ENCODE results near the gene CYP19A1.

The CYP19A1 gene

GRCh38 chr15:51312166-51313073 is 26.0 kb downstream of the CYP19A1 start:
- WGBS, result 92% methylated on average over 8 of the region's 8 CpGs
- Histone ChIP-seq H3K36me3 (ENCODE audit: insufficient read depth, low read length) (no peaks in the 10 kb centered on the region), H3K4me1 (ENCODE audit: insufficient read depth, low read length) (peaks cover 4% of the 10 kb centered on the region; the same call in 1 of the 2 replicates), H3K27me3 (ENCODE audit: insufficient read depth, low read length) (no peaks in the 10 kb centered on the region), H3K9me3 (ENCODE audit: insufficient read depth, low read depth, low read length) (no peaks in the 10 kb centered on the region), H3K27ac (ENCODE audit: low read depth, low read length) (no peak overlapping the region), H3K4me3 (ENCODE audit: low read length) (no peak overlapping the region), H3K9ac (ENCODE audit: low read depth, low read length) (no peak overlapping the region)

- H3K4me3 ChIP-seq (ENCODE audit: low read length), result no peak overlapping the region
- no peaks in the 10 kb centered on the region for H3K36me3 ChIP-seq (ENCODE audit: insufficient read depth, low read length)
- H3K4me1 ChIP-seq (ENCODE audit: insufficient read depth, low read length), result peaks cover 4% of the 10 kb centered on the region; the same call in 1 of the 2 replicates
- H3K27me3 ChIP-seq (ENCODE audit: insufficient read depth, low read length), result no peaks in the 10 kb centered on the region
- no peaks in the 10 kb centered on the region for H3K9me3 ChIP-seq (ENCODE audit: insufficient read depth, low read depth, low read length)
- WGBS, result 85% methylated on average over 2 of the region's 2 CpGs
- no peak overlapping the region for H3K9ac ChIP-seq (ENCODE audit: low read depth, low read length)
- H3K27ac ChIP-seq (ENCODE audit: low read depth, low read length), result no peak overlapping the region
These were observed 26.9 kb downstream of the CYP19A1 start for GRCh38 chr15:51311510-51311909.

- H3K27me3 ChIP-seq (ENCODE audit: insufficient read depth, low read length), result no peaks in the 10 kb centered on the region
- no peak overlapping the region for H3K27ac ChIP-seq (ENCODE audit: low read depth, low read length)
- H3K9me3 ChIP-seq (ENCODE audit: insufficient read depth, low read depth, low read length), result no peaks in the 10 kb centered on the region
- no peak overlapping the region for H3K4me3 ChIP-seq (ENCODE audit: low read length)
- peaks cover 4% of the 10 kb centered on the region; the same call in 1 of the 2 replicates for H3K4me1 ChIP-seq (ENCODE audit: insufficient read depth, low read length)
- no peaks in the 10 kb centered on the region for H3K36me3 ChIP-seq (ENCODE audit: insufficient read depth, low read length)
- no peak overlapping the region for H3K9ac ChIP-seq (ENCODE audit: low read depth, low read length)
- 93% methylated on average over 2 of the region's 2 CpGs for WGBS
These were observed 28.3 kb downstream of the CYP19A1 start for GRCh38 chr15:51310064-51310463.

GRCh38 chr15:51307811-51308210 is 30.6 kb downstream of the CYP19A1 start:
- no peaks in the 10 kb centered on the region for H3K27me3 ChIP-seq (ENCODE audit: insufficient read depth, low read length)
- H3K9ac ChIP-seq (ENCODE audit: low read depth, low read length), result no peak overlapping the region
- WGBS, result 97% methylated on average over 3 of the region's 3 CpGs
- H3K4me1 ChIP-seq (ENCODE audit: insufficient read depth, low read length), result peaks cover 4% of the 10 kb centered on the region; the same call in 1 of the 2 replicates
- no peak overlapping the region for H3K4me3 ChIP-seq (ENCODE audit: low read length)
- no peaks in the 10 kb centered on the region for H3K36me3 ChIP-seq (ENCODE audit: insufficient read depth, low read length)
- no peaks in the 10 kb centered on the region for H3K9me3 ChIP-seq (ENCODE audit: insufficient read depth, low read depth, low read length)
- H3K27ac ChIP-seq (ENCODE audit: low read depth, low read length), result no peak overlapping the region

- H3K4me3 ChIP-seq (ENCODE audit: low read length), result no peak overlapping the region
- H3K36me3 ChIP-seq (ENCODE audit: insufficient read depth, low read length), result no peaks in the 10 kb centered on the region
- no peaks in the 10 kb centered on the region for H3K9me3 ChIP-seq (ENCODE audit: insufficient read depth, low read depth, low read length)
- H3K4me1 ChIP-seq (ENCODE audit: insufficient read depth, low read length), result peaks cover 4% of the 10 kb centered on the region; the same call in 1 of the 2 replicates
- H3K9ac ChIP-seq (ENCODE audit: low read depth, low read length), result no peak overlapping the region
- no peaks in the 10 kb centered on the region for H3K27me3 ChIP-seq (ENCODE audit: insufficient read depth, low read length)
- H3K27ac ChIP-seq (ENCODE audit: low read depth, low read length), result no peak overlapping the region
- WGBS, result 92% methylated on average over 3 of the region's 3 CpGs
These were observed 31.1 kb downstream of the CYP19A1 start for GRCh38 chr15:51307325-51307724.

GRCh38 chr15:51303462-51303980 is 34.9 kb downstream of the CYP19A1 start:
- 86% methylated on average over 2 of the region's 2 CpGs for WGBS
- Histone ChIP-seq H3K36me3 (ENCODE audit: insufficient read depth, low read length) (no peaks in the 10 kb centered on the region), H3K4me1 (ENCODE audit: insufficient read depth, low read length) (no peaks in the 10 kb centered on the region), H3K9me3 (ENCODE audit: insufficient read depth, low read depth, low read length) (no peaks in the 10 kb centered on the region), H3K4me3 (ENCODE audit: low read length) (no peak overlapping the region), H3K9ac (ENCODE audit: low read depth, low read length) (no peak overlapping the region), H3K27ac (ENCODE audit: low read depth, low read length) (no peak overlapping the region), H3K27me3 (ENCODE audit: insufficient read depth, low read length) (no peaks in the 10 kb centered on the region)

- 93% methylated on average over 6 of the region's 6 CpGs for WGBS
These were observed 35.9 kb downstream of the CYP19A1 start for GRCh38 chr15:51302480-51302879.

GRCh38 chr15:51299187-51300015 is 39.0 kb downstream of the CYP19A1 start:
- Histone ChIP-seq H3K27me3 (ENCODE audit: insufficient read depth, low read length) (no peaks in the 10 kb centered on the region), H3K4me3 (ENCODE audit: low read length) (no peak overlapping the region), H3K36me3 (ENCODE audit: insufficient read depth, low read length) (no peaks in the 10 kb centered on the region), H3K27ac (ENCODE audit: low read depth, low read length) (no peak overlapping the region), H3K9ac (ENCODE audit: low read depth, low read length) (no peak overlapping the region), H3K4me1 (ENCODE audit: insufficient read depth, low read length) (no peaks in the 10 kb centered on the region), H3K9me3 (ENCODE audit: insufficient read depth, low read depth, low read length) (no peaks in the 10 kb centered on the region)
- 94% methylated on average over 5 of the region's 5 CpGs for WGBS

More at GRCh38 chr15:51302480-51302879, 35.9 kb downstream of the CYP19A1 start:
- H3K4me1 ChIP-seq (ENCODE audit: insufficient read depth, low read length), result no peaks in the 10 kb centered on the region
- no peaks in the 10 kb centered on the region for H3K36me3 ChIP-seq (ENCODE audit: insufficient read depth, low read length)
- no peak overlapping the region for H3K27ac ChIP-seq (ENCODE audit: low read depth, low read length)
- no peaks in the 10 kb centered on the region for H3K9me3 ChIP-seq (ENCODE audit: insufficient read depth, low read depth, low read length)
- no peaks in the 10 kb centered on the region for H3K27me3 ChIP-seq (ENCODE audit: insufficient read depth, low read length)
- no peak overlapping the region for H3K4me3 ChIP-seq (ENCODE audit: low read length)
- no peak overlapping the region for H3K9ac ChIP-seq (ENCODE audit: low read depth, low read length)

GRCh38 chr15:51298620-51299019 is 39.8 kb downstream of the CYP19A1 start:
- Histone ChIP-seq H3K4me1 (ENCODE audit: insufficient read depth, low read length) (no peaks in the 10 kb centered on the region), H3K9me3 (ENCODE audit: insufficient read depth, low read depth, low read length) (no peaks in the 10 kb centered on the region), H3K9ac (ENCODE audit: low read depth, low read length) (no peak overlapping the region), H3K36me3 (ENCODE audit: insufficient read depth, low read length) (no peaks in the 10 kb centered on the region), H3K27me3 (ENCODE audit: insufficient read depth, low read length) (no peaks in the 10 kb centered on the region), H3K27ac (ENCODE audit: low read depth, low read length) (no peak overlapping the region), H3K4me3 (ENCODE audit: low read length) (no peak overlapping the region)
- 98% methylated on average over 2 of the region's 2 CpGs for WGBS

- no peak overlapping the region for H3K4me3 ChIP-seq (ENCODE audit: low read length)
- no peaks in the 10 kb centered on the region for H3K27me3 ChIP-seq (ENCODE audit: insufficient read depth, low read length)
- no peak overlapping the region for H3K27ac ChIP-seq (ENCODE audit: low read depth, low read length)
- H3K9me3 ChIP-seq (ENCODE audit: insufficient read depth, low read depth, low read length), result no peaks in the 10 kb centered on the region
- H3K9ac ChIP-seq (ENCODE audit: low read depth, low read length), result no peak overlapping the region
- H3K36me3 ChIP-seq (ENCODE audit: insufficient read depth, low read length), result no peaks in the 10 kb centered on the region
- 88% methylated on average over 4 of the region's 4 CpGs for WGBS
- no peaks in the 10 kb centered on the region for H3K4me1 ChIP-seq (ENCODE audit: insufficient read depth, low read length)
These were observed 47.7 kb downstream of the CYP19A1 start for GRCh38 chr15:51290720-51291119.

GRCh38 chr15:51289290-51289689 is 49.1 kb downstream of the CYP19A1 start:
- no peaks in the 10 kb centered on the region for H3K9me3 ChIP-seq (ENCODE audit: insufficient read depth, low read depth, low read length)
- no peak overlapping the region for H3K4me3 ChIP-seq (ENCODE audit: low read length)
- WGBS, result 88% methylated on average over 1 of the region's 1 CpG
- no peak overlapping the region for H3K9ac ChIP-seq (ENCODE audit: low read depth, low read length)
- H3K4me1 ChIP-seq (ENCODE audit: insufficient read depth, low read length), result no peaks in the 10 kb centered on the region
- no peaks in the 10 kb centered on the region for H3K36me3 ChIP-seq (ENCODE audit: insufficient read depth, low read length)
- H3K27me3 ChIP-seq (ENCODE audit: insufficient read depth, low read length), result no peaks in the 10 kb centered on the region
- H3K27ac ChIP-seq (ENCODE audit: low read depth, low read length), result no peak overlapping the region
